WTC11 (cell line): ENCODE data around the gene SETMAR. TPM values are rescaled to one million over a fixed set of nuclear protein-coding genes. Genes with fewer than 3 reads are reported as not detected.

ENCODE experiments used
- ATAC-seq: fragments of 200-7000 bp; cut with Tn5 transposase; 2 replicates; pipeline ENCODE4 v1.10.0; 2021; ENCODE audit warnings: mild to moderate bottlenecking, moderate library complexity
- CTCF ChIA-PET: fragments of 300-600 bp; sonication (Branson Sonifier 250); formaldehyde crosslinking; loops from one replicate; lab custom pipeline; 2021; ENCODE audit warnings: antibody characterized with exemption; lab: Charles Lee
- POLR2A ChIA-PET: fragments of 350-600 bp; sonication (Branson Sonifier 250); formaldehyde crosslinking; loops from one replicate; lab custom pipeline; 2021; ENCODE audit warnings: antibody characterized with exemption; lab: Charles Lee
- DNase-seq: peaks from one replicate; pipeline ENCODE4 v3.0.0; 2021; ENCODE audit warnings: low spot score
- H3K27ac Mint-ChIP-seq: 2 replicates; pipeline ENCODE4 v1.8.0; 2021; ENCODE audit warnings: mixed read lengths
- H3K27me3 Mint-ChIP-seq: 2 replicates; pipeline ENCODE4 v1.8.0; 2021; ENCODE audit warnings: low read depth, mild to moderate bottlenecking, moderate library complexity, mixed read lengths
- H3K36me3 Mint-ChIP-seq: 2 replicates; pipeline ENCODE4 v1.8.0; 2021; ENCODE audit warnings: mixed read lengths
- H3K4me1 Mint-ChIP-seq: 2 replicates; pipeline ENCODE4 v1.8.0; 2022; ENCODE audit warnings: mixed read lengths
- H3K4me3 Mint-ChIP-seq: 2 replicates; pipeline ENCODE4 v1.8.0; 2021; ENCODE audit warnings: mild to moderate bottlenecking, moderate library complexity, mixed read lengths
- H3K9me3 Mint-ChIP-seq: 2 replicates; pipeline ENCODE4 v1.8.0; 2021; ENCODE audit warnings: mixed read lengths
- ATF2 ChIP-seq: sonication (generic); formaldehyde crosslinking; IDR thresholded peaks from 2 replicates; pipeline ENCODE4 v1.8.1; 2022; ENCODE audit warnings: low read depth, missing genetic modification reagents, borderline replicate concordance
- CREB1 ChIP-seq: sonication (generic); formaldehyde crosslinking; IDR thresholded peaks from 2 replicates; pipeline ENCODE4 v1.8.0; 2023; ENCODE audit warnings: mild to moderate bottlenecking, missing genetic modification reagents
- CREM ChIP-seq: sonication (generic); formaldehyde crosslinking; IDR thresholded peaks from 2 replicates; pipeline ENCODE4 v1.8.1; 2022; ENCODE audit warnings: mild to moderate bottlenecking, missing genetic modification reagents, moderate library complexity
- ELF4 ChIP-seq: sonication (generic); formaldehyde crosslinking; IDR thresholded peaks from 2 replicates; pipeline ENCODE4 v1.8.1; 2022; ENCODE audit warnings: low read depth, mild to moderate bottlenecking, moderate library complexity, missing genetic modification reagents
- ERG ChIP-seq: fragments of 250-450 bp; sonication (Bioruptor Pico); IDR thresholded peaks from 2 replicates; pipeline ENCODE4 v1.8.0; 2021; ENCODE audit warnings: mild to moderate bottlenecking
- FOXP1 ChIP-seq: sonication (generic); formaldehyde crosslinking; IDR thresholded peaks from 2 replicates; pipeline ENCODE4 v1.8.0; 2022; ENCODE audit warnings: missing genetic modification reagents, mild to moderate bottlenecking, moderate library complexity, borderline replicate concordance
- GTF2I ChIP-seq: fragments of 250-450 bp; sonication (Bioruptor Pico); conservative IDR thresholded peaks from 2 replicates; pipeline ENCODE4 v1.4.0; 2021; ENCODE audit warnings: mild to moderate bottlenecking
- IRF2 ChIP-seq: sonication (generic); formaldehyde crosslinking; IDR thresholded peaks from 2 replicates; pipeline ENCODE4 v1.8.0; 2022; ENCODE audit warnings: low read depth, missing genetic modification reagents, borderline replicate concordance
- MYBL2 ChIP-seq: sonication (generic); formaldehyde crosslinking; IDR thresholded peaks from 2 replicates; pipeline ENCODE4 v1.8.1; 2023; ENCODE audit warnings: mild to moderate bottlenecking, moderate library complexity, missing genetic modification reagents
- NR1H2 ChIP-seq: sonication (generic); formaldehyde crosslinking; IDR thresholded peaks from 2 replicates; pipeline ENCODE4 v1.9.0; 2021; ENCODE audit warnings: mild to moderate bottlenecking, moderate library complexity, missing genetic modification reagents
- NR2C2 ChIP-seq: sonication (generic); formaldehyde crosslinking; IDR thresholded peaks from 2 replicates; pipeline ENCODE4 v1.8.0; 2022; ENCODE audit warnings: mild to moderate bottlenecking, missing genetic modification reagents
- PRRX2 ChIP-seq: fragments of 250-450 bp; sonication (Bioruptor Pico); IDR thresholded peaks from 2 replicates; pipeline ENCODE4 v1.8.0; 2021; ENCODE audit warnings: mild to moderate bottlenecking
- TEAD1 ChIP-seq: sonication (generic); formaldehyde crosslinking; IDR thresholded peaks from 2 replicates; pipeline ENCODE4 v1.8.0; 2022; ENCODE audit warnings: mild to moderate bottlenecking, missing genetic modification reagents
- ZNF219 ChIP-seq: sonication (generic); formaldehyde crosslinking; IDR thresholded peaks from 2 replicates; pipeline ENCODE4 v1.8.0; 2023; ENCODE audit warnings: missing genetic modification reagents, mild to moderate bottlenecking, borderline replicate concordance
- ZNF317 ChIP-seq: sonication (generic); formaldehyde crosslinking; IDR thresholded peaks from 2 replicates; pipeline ENCODE4 v1.8.1; 2023; ENCODE audit warnings: low read depth, mild to moderate bottlenecking, moderate library complexity, missing genetic modification reagents, borderline replicate concordance
- ZSCAN18 ChIP-seq: fragments of 250-450 bp; sonication (Bioruptor Pico); IDR thresholded peaks from 2 replicates; pipeline ENCODE4 v2.1.2; 2022; ENCODE audit warnings: mild to moderate bottlenecking, moderate library complexity
- total RNA-seq: library from RNA; stranded (reverse); gene quantifications from 3 replicates; pipeline ENCODE4 v1.2.3, GENCODE V29; 2021
- TF ChIP-seq, protein P1 (sequence below): sonication (generic); formaldehyde crosslinking; IDR thresholded peaks from 2 replicates; pipeline ENCODE4 v1.8.0; 2023; ENCODE audit warnings: mild to moderate bottlenecking, missing genetic modification reagents
- TF ChIP-seq, protein P2 (sequence below): sonication (generic); formaldehyde crosslinking; IDR thresholded peaks from 2 replicates; pipeline ENCODE4 v1.8.0; 2022; ENCODE audit warnings: mild to moderate bottlenecking, missing genetic modification reagents

Gene SETMAR
- total RNA-seq, 1 experiment from 2014 or later: 11.6 TPM

DNA sequence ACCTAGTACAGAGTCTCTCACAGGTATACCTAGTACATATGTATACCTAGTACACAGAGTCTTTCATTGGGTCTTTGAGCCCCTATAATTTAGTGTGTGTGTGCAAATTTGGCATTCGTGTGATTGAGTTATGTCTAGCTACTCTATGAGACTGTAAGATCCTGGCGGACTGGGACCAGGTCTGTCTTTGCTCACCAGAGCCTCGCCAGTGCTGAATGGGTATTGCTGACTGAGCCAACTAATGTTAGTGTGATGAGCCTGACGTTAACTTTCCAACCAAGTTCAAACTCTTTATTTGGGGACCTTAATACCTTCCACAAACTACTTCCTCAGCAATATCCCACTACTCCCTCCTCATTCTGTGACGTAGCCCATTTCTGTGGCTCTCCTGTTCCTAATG is 35.6 kb downstream of the SETMAR start:
- peak; percentile 70 for ATAC-seq
- DNase-seq: no peak
- ChIA-PET POLR2A (no interaction called here), CTCF (interaction anchor here (1.2 to 3.1 kb wide), 3 partner anchors 12 to 24 kb away, joined by 3 to 18 read pairs (median 4); no protein-coding TSS in a partner anchor)
- TF ChIP-seq, protein P1, sequence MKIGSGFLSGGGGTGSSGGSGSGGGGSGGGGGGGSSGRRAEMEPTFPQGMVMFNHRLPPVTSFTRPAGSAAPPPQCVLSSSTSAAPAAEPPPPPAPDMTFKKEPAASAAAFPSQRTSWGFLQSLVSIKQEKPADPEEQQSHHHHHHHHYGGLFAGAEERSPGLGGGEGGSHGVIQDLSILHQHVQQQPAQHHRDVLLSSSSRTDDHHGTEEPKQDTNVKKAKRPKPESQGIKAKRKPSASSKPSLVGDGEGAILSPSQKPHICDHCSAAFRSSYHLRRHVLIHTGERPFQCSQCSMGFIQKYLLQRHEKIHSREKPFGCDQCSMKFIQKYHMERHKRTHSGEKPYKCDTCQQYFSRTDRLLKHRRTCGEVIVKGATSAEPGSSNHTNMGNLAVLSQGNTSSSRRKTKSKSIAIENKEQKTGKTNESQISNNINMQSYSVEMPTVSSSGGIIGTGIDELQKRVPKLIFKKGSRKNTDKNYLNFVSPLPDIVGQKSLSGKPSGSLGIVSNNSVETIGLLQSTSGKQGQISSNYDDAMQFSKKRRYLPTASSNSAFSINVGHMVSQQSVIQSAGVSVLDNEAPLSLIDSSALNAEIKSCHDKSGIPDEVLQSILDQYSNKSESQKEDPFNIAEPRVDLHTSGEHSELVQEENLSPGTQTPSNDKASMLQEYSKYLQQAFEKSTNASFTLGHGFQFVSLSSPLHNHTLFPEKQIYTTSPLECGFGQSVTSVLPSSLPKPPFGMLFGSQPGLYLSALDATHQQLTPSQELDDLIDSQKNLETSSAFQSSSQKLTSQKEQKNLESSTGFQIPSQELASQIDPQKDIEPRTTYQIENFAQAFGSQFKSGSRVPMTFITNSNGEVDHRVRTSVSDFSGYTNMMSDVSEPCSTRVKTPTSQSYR (CRISPR knock-in tag): no peak
- TF ChIP-seq CREM (CRISPR knock-in tag) (no peak), MYBL2 (no peak), ELF4 (CRISPR knock-in tag) (no peak), FOXP1 (CRISPR knock-in tag) (no peak), NR1H2 (CRISPR knock-in tag) (no peak), CREB1 (no peak), ERG (CRISPR knock-in tag) (no peak), TEAD1 (CRISPR knock-in tag) (no peak)
- TF ChIP-seq, protein P2, sequence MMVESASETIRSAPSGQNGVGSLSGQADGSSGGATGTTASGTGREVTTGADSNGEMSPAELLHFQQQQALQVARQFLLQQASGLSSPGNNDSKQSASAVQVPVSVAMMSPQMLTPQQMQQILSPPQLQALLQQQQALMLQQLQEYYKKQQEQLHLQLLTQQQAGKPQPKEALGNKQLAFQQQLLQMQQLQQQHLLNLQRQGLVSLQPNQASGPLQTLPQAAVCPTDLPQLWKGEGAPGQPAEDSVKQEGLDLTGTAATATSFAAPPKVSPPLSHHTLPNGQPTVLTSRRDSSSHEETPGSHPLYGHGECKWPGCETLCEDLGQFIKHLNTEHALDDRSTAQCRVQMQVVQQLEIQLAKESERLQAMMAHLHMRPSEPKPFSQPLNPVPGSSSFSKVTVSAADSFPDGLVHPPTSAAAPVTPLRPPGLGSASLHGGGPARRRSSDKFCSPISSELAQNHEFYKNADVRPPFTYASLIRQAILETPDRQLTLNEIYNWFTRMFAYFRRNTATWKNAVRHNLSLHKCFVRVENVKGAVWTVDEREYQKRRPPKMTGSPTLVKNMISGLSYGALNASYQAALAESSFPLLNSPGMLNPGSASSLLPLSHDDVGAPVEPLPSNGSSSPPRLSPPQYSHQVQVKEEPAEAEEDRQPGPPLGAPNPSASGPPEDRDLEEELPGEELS (CRISPR knock-in tag): no peak
- Mint-ChIP-seq H3K9me3 (0 out of 2 replicates have a peak, but pooled peaks cover 3% of the 10 kb centered on the region), H3K4me1 (peaks cover 47% of the 10 kb centered on the region), H3K27me3 (no peaks in the 10 kb centered on the region; the same call in 1 of the 2 replicates), H3K27ac (no peak overlapping the region), H3K36me3 (no peaks in the 10 kb centered on the region), H3K4me3 (no peak overlapping the region)

- CTCF ChIA-PET: interaction anchor here (0.9 to 2.3 kb wide), 3 partner anchors 11 to 294 kb away, joined by 3 to 16 read pairs (median 5); no protein-coding TSS in a partner anchor
Observed at GRCh38 chr3:4340077-4340410, 36.9 kb downstream of the SETMAR start.

More at GRCh38 chr3:4340077-4340410, 36.9 kb downstream of the SETMAR start:
- DNase-seq (no peak), ATAC-seq (no peak)
- POLR2A ChIA-PET: no interaction called here
- TF ChIP-seq NR2C2 (CRISPR knock-in tag): no peak
- no peak for TF ChIP-seq PRRX2 (CRISPR knock-in tag)
- no peak for TF ChIP-seq IRF2 (CRISPR knock-in tag)
- TF ChIP-seq ATF2 (CRISPR knock-in tag): no peak
- peak; percentile 76 for TF ChIP-seq ZNF317
- TF ChIP-seq ZNF219: no peak
- TF ChIP-seq GTF2I (CRISPR knock-in tag): no peak
- no peak for TF ChIP-seq ZSCAN18 (CRISPR knock-in tag)
- Mint-ChIP-seq H3K36me3 (no peaks in the 10 kb centered on the region), H3K27ac (no peak overlapping the region), H3K9me3 (0 out of 2 replicates have a peak, but pooled peaks cover 3% of the 10 kb centered on the region), H3K27me3 (no peaks in the 10 kb centered on the region; the same call in 1 of the 2 replicates), H3K4me1 (peaks cover 37% of the 10 kb centered on the region), H3K4me3 (no peak overlapping the region)
